ENCODE measurements around the gene KCNMA1. TPM values are rescaled to one million over a fixed set of nuclear protein-coding genes. Genes with fewer than 3 reads are reported as not detected.

The KCNMA1 gene
- total RNA-seq, 1 experiment from 2014 or later: 0.49 TPM

DNA sequence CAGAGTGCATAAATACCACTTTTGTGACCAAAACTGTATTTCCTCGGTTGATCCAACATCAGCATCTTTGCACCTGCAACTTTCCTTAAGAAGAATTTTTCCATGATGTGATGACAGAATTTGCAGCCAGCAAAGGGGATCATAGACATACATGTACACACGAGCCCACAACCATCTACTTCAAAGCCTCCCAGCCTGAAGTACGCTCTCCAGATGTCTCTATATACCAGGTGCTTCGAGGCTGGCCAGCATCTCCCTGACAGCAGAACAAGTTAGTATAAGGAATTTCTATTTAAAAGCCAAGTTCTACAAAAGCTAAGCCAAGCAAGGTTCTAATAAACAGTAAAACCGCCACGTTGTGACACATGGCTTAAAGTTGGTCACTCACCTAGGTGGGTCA is 328.5 kb downstream of the KCNMA1 start:
- H3K27ac ChIP-seq (ENCODE audit: low read depth, low read length): no peak overlapping the region
- H3K36me3 ChIP-seq (ENCODE audit: control insufficient read depth in 1 of 2, insufficient read depth in 2 of 2, low read length in 2 of 2): no peaks in the 10 kb centered on the region
- ChIA-PET CTCF (no interaction called here), POLR2A (no interaction called here), RAD21 (ENCODE audit: low non-redundant PET in 1 of 2, low total read pairs in 2 of 2, uncharacterized antibody in 2 of 2, unreplicated experiment in 2 of 2) (no interaction called here)
- DNase-seq (ENCODE audit: low read depth, low spot score): no peak
- H4K20me1 ChIP-seq (ENCODE audit: insufficient read depth): no peaks in the 10 kb centered on the region
- no peaks in the 10 kb centered on the region for H3K9me3 ChIP-seq (ENCODE audit: control insufficient read depth in 1 of 2, insufficient read depth in 1 of 2, low read depth in 1 of 2, low read length in 2 of 2)
- no peak overlapping the region for H3K9ac ChIP-seq (ENCODE audit: low read length)
- intact Hi-C loops (cut with micrococcal nuclease): no loop called here
- H3K4me1 ChIP-seq (ENCODE audit: control insufficient read depth in 1 of 2, insufficient read depth in 2 of 2, low read length in 2 of 2): no peaks in the 10 kb centered on the region
- H3K79me2 ChIP-seq (ENCODE audit: insufficient read depth, low read length): no peaks in the 10 kb centered on the region
- H3K4me2 ChIP-seq (ENCODE audit: low read length): no peak overlapping the region
- H2AFZ ChIP-seq (ENCODE audit: low read depth, low read length, poor library complexity, severe bottlenecking): no peak overlapping the region
- BruUV-seq (replicated peaks): no TSS peak
- no peak for TF ChIP-seq CBX3 (IDR thresholded peaks at IDR 0.05; ENCODE audit: low read depth)
- no peak for TF ChIP-seq EZH2 (IDR thresholded peaks at IDR 0.05)
- TF ChIP-seq TCF7L2 (IDR thresholded peaks at IDR 0.05; ENCODE audit: borderline replicate concordance, extremely low read depth, insufficient read depth, insufficient read length): no peak
- no peak for TF ChIP-seq CTCF (IDR thresholded peaks at IDR 0.05 in 2 of 3, conservative IDR thresholded peaks at IDR 0.05 in 1 of 3; ENCODE audit: borderline replicate concordance in 1 of 3, insufficient read depth in 1 of 3, low read depth in 2 of 3, low read length in 2 of 3)
- no peak for TF ChIP-seq JUND (IDR thresholded peaks at IDR 0.05)
- no peak for TF ChIP-seq SIN3A (IDR thresholded peaks at IDR 0.05; ENCODE audit: low read depth)
- no peak overlapping the region for H3K4me3 ChIP-seq (replicated peaks in 1 of 2; ENCODE audit: low read depth in 1 of 2, low read length in 2 of 2)
- no peak for ATAC-seq
- H3K27me3 ChIP-seq (ENCODE audit: insufficient read depth, low read length): peaks cover 44% of the 10 kb centered on the region
- H3K9me2 ChIP-seq (ENCODE audit: insufficient read depth): no peaks in the 10 kb centered on the region

DNA sequence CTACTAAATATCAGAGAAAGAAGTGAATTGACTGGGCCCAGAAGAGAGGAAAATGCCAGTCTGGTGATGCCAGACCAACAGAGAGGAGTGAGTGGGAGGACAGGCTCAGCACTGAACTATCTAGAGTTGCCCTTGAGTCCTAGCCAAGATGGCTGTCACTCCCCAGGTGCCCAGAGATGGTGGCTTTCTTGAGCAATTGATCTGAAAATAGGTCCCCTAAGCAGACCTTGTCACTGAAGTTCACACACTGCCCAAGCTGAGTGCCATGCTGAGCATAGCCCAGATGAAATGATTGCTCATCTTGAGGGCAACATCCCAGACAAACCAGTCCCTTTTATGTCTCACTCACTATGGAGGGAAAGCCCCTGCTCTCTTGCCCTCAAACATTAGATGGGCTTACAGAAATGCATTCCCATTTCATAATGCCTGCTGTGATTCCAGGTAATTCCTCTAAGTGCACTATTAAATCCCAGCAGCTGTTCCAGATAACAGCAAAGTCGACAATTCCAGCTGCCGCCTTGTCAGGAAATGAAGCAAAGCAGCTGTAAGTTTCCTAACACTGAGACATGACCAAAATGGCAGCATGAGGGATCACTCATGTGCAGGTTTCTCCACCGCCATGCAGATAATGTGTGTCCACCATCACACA is 329.4 kb downstream of the KCNMA1 start:
- no peaks in the 10 kb centered on the region for H4K20me1 ChIP-seq (ENCODE audit: insufficient read depth)
- no peak overlapping the region for H3K27ac ChIP-seq (ENCODE audit: low read depth, low read length)
- no peaks in the 10 kb centered on the region for H3K9me2 ChIP-seq (ENCODE audit: insufficient read depth)
- no peaks in the 10 kb centered on the region for H3K79me2 ChIP-seq (ENCODE audit: insufficient read depth, low read length)
- no peaks in the 10 kb centered on the region for H3K4me1 ChIP-seq (ENCODE audit: control insufficient read depth in 1 of 2, insufficient read depth in 2 of 2, low read length in 2 of 2)
- H3K4me2 ChIP-seq (ENCODE audit: low read length): no peak overlapping the region
- DNase-seq (ENCODE audit: low read depth, low spot score) (no peak), ATAC-seq (no peak)
- ChIA-PET RAD21 (ENCODE audit: low non-redundant PET in 1 of 2, low total read pairs in 2 of 2, uncharacterized antibody in 2 of 2, unreplicated experiment in 2 of 2) (no interaction called here), CTCF (no interaction called here), POLR2A (no interaction called here)
- H3K4me3 ChIP-seq (replicated peaks in 1 of 2; ENCODE audit: low read depth in 1 of 2, low read length in 2 of 2): no peak overlapping the region
- peaks cover 45% of the 10 kb centered on the region for H3K27me3 ChIP-seq (ENCODE audit: insufficient read depth, low read length)
- no peaks in the 10 kb centered on the region for H3K36me3 ChIP-seq (ENCODE audit: control insufficient read depth in 1 of 2, insufficient read depth in 2 of 2, low read length in 2 of 2)
- TF ChIP-seq JUND (IDR thresholded peaks at IDR 0.05) (no peak), EGR1 (IDR thresholded peaks at IDR 0.05; ENCODE audit: low read depth) (no peak), ZFX (IDR thresholded peaks at IDR 0.05) (no peak), SRF (IDR thresholded peaks at IDR 0.05; ENCODE audit: low read depth) (no peak), MAX (IDR thresholded peaks at IDR 0.05) (no peak), CEBPB (IDR thresholded peaks at IDR 0.05; ENCODE audit: low read depth) (no peak), EZH2phosphoT487 (IDR thresholded peaks at IDR 0.05; ENCODE audit: borderline replicate concordance) (no peak), FOSL1 (IDR thresholded peaks at IDR 0.05; ENCODE audit: low read depth) (no peak), POLR2AphosphoS5 (IDR thresholded peaks at IDR 0.05; ENCODE audit: low read depth, low read length) (no peak), YY1 (IDR thresholded peaks at IDR 0.05; ENCODE audit: extremely low read depth, insufficient replicate concordance, low read depth, low read length) (no peak), ZBTB33 (IDR thresholded peaks at IDR 0.05; ENCODE audit: extremely low read depth, insufficient replicate concordance, low read length) (no peak), CBX3 (IDR thresholded peaks at IDR 0.05; ENCODE audit: low read depth) (no peak), ELF1 (IDR thresholded peaks at IDR 0.05; ENCODE audit: borderline replicate concordance, low read depth) (no peak), EZH2 (IDR thresholded peaks at IDR 0.05) (no peak)
- TF ChIP-seq, protein P1, sequence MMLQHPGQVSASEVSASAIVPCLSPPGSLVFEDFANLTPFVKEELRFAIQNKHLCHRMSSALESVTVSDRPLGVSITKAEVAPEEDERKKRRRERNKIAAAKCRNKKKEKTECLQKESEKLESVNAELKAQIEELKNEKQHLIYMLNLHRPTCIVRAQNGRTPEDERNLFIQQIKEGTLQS (IDR thresholded peaks at IDR 0.05): no peak
- no peaks in the 10 kb centered on the region for H3K9me3 ChIP-seq (ENCODE audit: control insufficient read depth in 1 of 2, insufficient read depth in 1 of 2, low read depth in 1 of 2, low read length in 2 of 2)
- no peak overlapping the region for H3K9ac ChIP-seq (ENCODE audit: low read length)
- no TSS peak for BruUV-seq (replicated peaks)
- intact Hi-C loops (cut with micrococcal nuclease): no loop called here
- H2AFZ ChIP-seq (ENCODE audit: low read depth, low read length, poor library complexity, severe bottlenecking): no peak overlapping the region

Measured in HCT116 (cell line).